ENCODE data around the gene PBX1. TPM values are rescaled to one million over a fixed set of nuclear protein-coding genes. Genes with fewer than 3 reads are reported as not detected.

PBX1 gene
- total RNA-seq, 1 experiment from 2014 or later: 102 TPM

GRCh38 chr1:164605254-164606091 is 46.5 kb downstream of the PBX1 start (continued):
- TF ChIP-seq ZSCAN18 (CRISPR knock-in tag; IDR thresholded peaks at IDR 0.05): no peak
- TF ChIP-seq MAX (CRISPR knock-in tag; IDR thresholded peaks at IDR 0.05): no peak
- no peak for TF ChIP-seq SP1 (CRISPR knock-in tag; conservative IDR thresholded peaks at IDR 0.05)
- no peak for TF ChIP-seq CBFB (CRISPR knock-in tag; IDR thresholded peaks at IDR 0.05; ENCODE audit: low read depth)

GRCh38 chr1:164607351-164607750 is 48.4 kb downstream of the PBX1 start:
- H3K4me3 Mint-ChIP-seq: no peak overlapping the region
- ATAC-seq (no peak), DNase-seq (ENCODE audit: low spot score) (no peak)
- no peaks in the 10 kb centered on the region for H3K27me3 Mint-ChIP-seq (ENCODE audit: low read depth)
- H3K36me3 Mint-ChIP-seq: no peaks in the 10 kb centered on the region; the same call in 1 of the 2 replicates
- no peak overlapping the region; the same call in 1 of the 2 replicates for H3K27ac Mint-ChIP-seq
- CTCF ChIA-PET: interaction anchor here (2.0 kb wide), 1 partner anchor 10 kb away, joined by 4 read pairs; no protein-coding TSS in a partner anchor
- POLR2A ChIA-PET: no interaction called here
- H3K9me3 Mint-ChIP-seq: no peaks in the 10 kb centered on the region
- H3K4me1 Mint-ChIP-seq: peaks cover 94% of the 10 kb centered on the region
- TF ChIP-seq FOXP1 (CRISPR knock-in tag; IDR thresholded peaks at IDR 0.05; ENCODE audit: borderline replicate concordance) (no peak), ELF4 (CRISPR knock-in tag; IDR thresholded peaks at IDR 0.05; ENCODE audit: low read depth) (no peak), NFE2L1 (CRISPR knock-in tag; IDR thresholded peaks at IDR 0.05) (no peak), MLX (CRISPR knock-in tag; IDR thresholded peaks at IDR 0.05) (no peak), ZNF219 (CRISPR knock-in tag; IDR thresholded peaks at IDR 0.05; ENCODE audit: borderline replicate concordance) (no peak), ATF3 (CRISPR knock-in tag; conservative IDR thresholded peaks at IDR 0.05) (no peak), MXD4 (CRISPR knock-in tag; IDR thresholded peaks at IDR 0.05; ENCODE audit: borderline replicate concordance) (no peak), ATF1 (CRISPR knock-in tag; IDR thresholded peaks at IDR 0.05) (no peak), PRRX2 (CRISPR knock-in tag; IDR thresholded peaks at IDR 0.05) (no peak), ZNF423 (CRISPR knock-in tag; IDR thresholded peaks at IDR 0.05) (no peak), ZNF232 (CRISPR knock-in tag; IDR thresholded peaks at IDR 0.05) (no peak), ARID4B (CRISPR knock-in tag; IDR thresholded peaks at IDR 0.05; ENCODE audit: borderline replicate concordance) (no peak), JUN (CRISPR knock-in tag; IDR thresholded peaks at IDR 0.05) (no peak), OVOL2 (CRISPR knock-in tag; IDR thresholded peaks at IDR 0.05; ENCODE audit: borderline replicate concordance) (no peak), CBFB (CRISPR knock-in tag; IDR thresholded peaks at IDR 0.05; ENCODE audit: low read depth) (no peak), NR3C1 (CRISPR knock-in tag; conservative IDR thresholded peaks at IDR 0.05; ENCODE audit: low read depth) (no peak), CTCF (IDR thresholded peaks at IDR 0.05) (no peak), ATF6 (CRISPR knock-in tag; IDR thresholded peaks at IDR 0.05) (no peak), ERG (CRISPR knock-in tag; IDR thresholded peaks at IDR 0.05) (no peak)
